ENCODE measurements around the gene ATP12A.

GRCh38 chr13:24649688-24650043, 30.5 kb upstream of the ATP12A start:
- TF ChIP-seq CTCF (IDR thresholded peaks at IDR 0.05) (no peak), POLR2A (IDR thresholded peaks at IDR 0.05) (no peak), EP300 (IDR thresholded peaks at IDR 0.05) (no peak)

Measured in ovary (tissue), 3 donors.